MM.1S (cell line): Measurements from ENCODE around the gene TSHR.

Experiments
- DNase-seq: peaks from one replicate; pipeline ENCODE4 v3.0.0-alpha.2; 2015
- H2AFZ ChIP-seq: fragments of 300-600 bp; sonication (generic); 2 replicates; pipeline ENCODE4 v1.6.0; 2016; ENCODE audit warnings: antibody characterized with exemption, low read length
- H3F3A ChIP-seq: fragments of 300-600 bp; sonication (generic); 2 replicates; pipeline ENCODE4 v1.6.1; 2016; ENCODE audit warnings: mild to moderate bottlenecking, antibody characterized with exemption, low read length, moderate library complexity, mixed read lengths; ENCODE audit not compliant: insufficient read depth
- H3K27ac ChIP-seq: fragments of 300-600 bp; sonication (generic); 2 replicates; pipeline ENCODE4 v1.5.1; 2016; ENCODE audit warnings: mild to moderate bottlenecking, low read length
- H3K27me3 ChIP-seq: fragments of 300-600 bp; sonication (generic); replicated peaks from 2 replicates; pipeline ENCODE4 v1.6.0; 2016; ENCODE audit warnings: low read length; ENCODE audit not compliant: insufficient read depth
- H3K36me3 ChIP-seq: fragments of 300-600 bp; sonication (generic); replicated peaks from 2 replicates; pipeline ENCODE4 v1.6.1; 2016; ENCODE audit warnings: mild to moderate bottlenecking, low read length, mixed read lengths; ENCODE audit not compliant: insufficient read depth
- H3K4me1 ChIP-seq: fragments of 300-600 bp; sonication (generic); 2 replicates; pipeline ENCODE4 v1.6.1; 2016; ENCODE audit warnings: low read length, mixed read lengths
- H3K4me2 ChIP-seq: fragments of 300-600 bp; sonication (generic); 2 replicates; pipeline ENCODE4 v1.6.0; 2016; ENCODE audit warnings: low read depth, low read length
- H3K4me3 ChIP-seq: fragments of 300-600 bp; sonication (generic); 2 replicates; pipeline ENCODE4 v1.5.1; 2016; ENCODE audit warnings: low read length, mixed read lengths
- H3K79me2 ChIP-seq: fragments of 300-600 bp; sonication (generic); 2 replicates; pipeline ENCODE4 v1.6.1; 2016; ENCODE audit warnings: mixed run types, low read length, mixed read lengths
- H3K9ac ChIP-seq: fragments of 300-600 bp; sonication (generic); 2 replicates; pipeline ENCODE4 v1.6.1; 2016; ENCODE audit warnings: low read length, mixed read lengths
- H3K9me2 ChIP-seq: fragments of 300-600 bp; sonication (generic); replicated peaks from 2 replicates; pipeline ENCODE4 v1.6.1; 2016; ENCODE audit warnings: mild to moderate bottlenecking, low read length, mixed read lengths; ENCODE audit not compliant: insufficient read depth
- H3K9me3 ChIP-seq: fragments of 300-600 bp; sonication (generic); replicated peaks from 2 replicates; pipeline ENCODE4 v1.6.1; 2016; ENCODE audit warnings: mild to moderate bottlenecking, low read length, mixed read lengths; ENCODE audit not compliant: insufficient read depth
- H4K20me1 ChIP-seq: fragments of 300-600 bp; sonication (generic); 2 replicates; pipeline ENCODE4 v1.6.1; 2016; ENCODE audit warnings: mild to moderate bottlenecking, low read length, moderate library complexity, mixed read lengths; ENCODE audit not compliant: insufficient read depth
- CTCF ChIP-seq: fragments of 300-600 bp; sonication (generic); IDR thresholded peaks from 2 replicates; pipeline ENCODE4 v1.5.1; 2016; ENCODE audit warnings: antibody characterized with exemption, low read length, mixed read lengths
- EZH2 ChIP-seq: fragments of 300-600 bp; sonication (generic); optimal IDR thresholded peaks from 2 replicates; pipeline ENCODE3; 2017; ENCODE audit warnings: low read depth, mild to moderate bottlenecking, antibody characterized with exemption, low read length, mixed read lengths
- EZH2phosphoT487 ChIP-seq: fragments of 300-600 bp; sonication (generic); IDR thresholded peaks from 2 replicates; pipeline ENCODE4 v1.6.1; 2018; ENCODE audit warnings: antibody characterized with exemption, low read length

The TSHR gene

GRCh38 chr14:80956102-80956501 is 681 bp downstream of the TSHR start:
- Histone ChIP-seq H2AFZ (no peak overlapping the region), H3K4me2 (no peak overlapping the region), H3K9me3 (no peaks in the 10 kb centered on the region), H3K9me2 (no peaks in the 10 kb centered on the region), H3K27ac (no peak overlapping the region), H3F3A (peaks cover 16% of the 10 kb centered on the region), H3K27me3 (no peaks in the 10 kb centered on the region), H3K79me2 (no peaks in the 10 kb centered on the region), H3K4me3 (no peak overlapping the region), H4K20me1 (no peaks in the 10 kb centered on the region), H3K9ac (no peak overlapping the region), H3K4me1 (peaks cover 53% of the 10 kb centered on the region), H3K36me3 (no peaks in the 10 kb centered on the region)
- TF ChIP-seq EZH2phosphoT487 (no peak), CTCF (no peak), EZH2 (no peak)
- DNase-seq, result no peak

DNA sequence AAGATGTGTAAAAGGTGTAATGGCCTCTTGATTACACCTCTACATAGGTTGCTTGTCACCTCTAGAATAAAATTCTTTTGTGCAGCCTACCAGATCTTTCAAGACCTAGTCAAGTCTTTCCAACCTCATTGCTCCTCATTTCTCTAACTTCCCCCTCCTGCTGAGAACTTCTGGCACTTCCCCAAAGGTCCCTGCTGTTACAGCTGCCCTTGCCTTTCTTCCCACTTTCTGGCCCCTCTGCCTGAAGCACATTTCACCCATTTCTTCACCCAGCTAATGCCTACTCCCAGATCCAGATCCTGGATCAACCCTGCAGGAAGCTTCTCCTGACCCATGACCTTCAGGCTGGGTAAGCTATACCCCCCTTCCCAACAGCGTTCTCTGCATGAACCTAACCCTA is 1.5 kb downstream of the TSHR start:
- H3K9ac ChIP-seq, result no peak overlapping the region
- H3K9me3 ChIP-seq, result no peaks in the 10 kb centered on the region
- H3K4me3 ChIP-seq, result no peak overlapping the region
- DNase-seq, result no peak
- no peaks in the 10 kb centered on the region for H3K36me3 ChIP-seq
- peaks cover 16% of the 10 kb centered on the region for H3F3A ChIP-seq
- no peak overlapping the region for H3K27ac ChIP-seq
- peaks cover 56% of the 10 kb centered on the region for H3K4me1 ChIP-seq
- H3K4me2 ChIP-seq, result no peak overlapping the region
- H3K79me2 ChIP-seq, result no peaks in the 10 kb centered on the region
- no peak for TF ChIP-seq EZH2
- TF ChIP-seq EZH2phosphoT487, result no peak
- TF ChIP-seq CTCF, result no peak
- no peak overlapping the region for H2AFZ ChIP-seq
- no peaks in the 10 kb centered on the region for H3K27me3 ChIP-seq
- no peaks in the 10 kb centered on the region for H3K9me2 ChIP-seq
- H4K20me1 ChIP-seq, result no peaks in the 10 kb centered on the region

GRCh38 chr14:80957613-80958012 is 2.2 kb downstream of the TSHR start:
- no peaks in the 10 kb centered on the region for H3K79me2 ChIP-seq
- H3K9me2 ChIP-seq, result no peaks in the 10 kb centered on the region
- TF ChIP-seq EZH2 (no peak), EZH2phosphoT487 (no peak), CTCF (no peak)
- no peaks in the 10 kb centered on the region for H3K27me3 ChIP-seq
- no peaks in the 10 kb centered on the region for H4K20me1 ChIP-seq
- DNase-seq, result no peak
- H3K36me3 ChIP-seq, result no peaks in the 10 kb centered on the region
- H3K9me3 ChIP-seq, result no peaks in the 10 kb centered on the region
- H3K4me2 ChIP-seq, result no peak overlapping the region
- H3K27ac ChIP-seq, result no peak overlapping the region
- no peak overlapping the region for H3K9ac ChIP-seq
- peaks cover 16% of the 10 kb centered on the region for H3F3A ChIP-seq
- peaks cover 56% of the 10 kb centered on the region for H3K4me1 ChIP-seq
- H3K4me3 ChIP-seq, result no peak overlapping the region
- H2AFZ ChIP-seq, result no peak overlapping the region
